Measurements from ENCODE around the gene ZFYVE28.

The ZFYVE28 gene

GRCh38 chr4:2320152-2320551 is 98.3 kb downstream of the ZFYVE28 start:
- DNase-seq (ENCODE audit: low read depth, low spot score) = no peak
- in situ Hi-C loops (cut with HindIII; ENCODE audit: low sequenced_read_pairs) = no loop called here
- TF ChIP-seq, protein P1, sequence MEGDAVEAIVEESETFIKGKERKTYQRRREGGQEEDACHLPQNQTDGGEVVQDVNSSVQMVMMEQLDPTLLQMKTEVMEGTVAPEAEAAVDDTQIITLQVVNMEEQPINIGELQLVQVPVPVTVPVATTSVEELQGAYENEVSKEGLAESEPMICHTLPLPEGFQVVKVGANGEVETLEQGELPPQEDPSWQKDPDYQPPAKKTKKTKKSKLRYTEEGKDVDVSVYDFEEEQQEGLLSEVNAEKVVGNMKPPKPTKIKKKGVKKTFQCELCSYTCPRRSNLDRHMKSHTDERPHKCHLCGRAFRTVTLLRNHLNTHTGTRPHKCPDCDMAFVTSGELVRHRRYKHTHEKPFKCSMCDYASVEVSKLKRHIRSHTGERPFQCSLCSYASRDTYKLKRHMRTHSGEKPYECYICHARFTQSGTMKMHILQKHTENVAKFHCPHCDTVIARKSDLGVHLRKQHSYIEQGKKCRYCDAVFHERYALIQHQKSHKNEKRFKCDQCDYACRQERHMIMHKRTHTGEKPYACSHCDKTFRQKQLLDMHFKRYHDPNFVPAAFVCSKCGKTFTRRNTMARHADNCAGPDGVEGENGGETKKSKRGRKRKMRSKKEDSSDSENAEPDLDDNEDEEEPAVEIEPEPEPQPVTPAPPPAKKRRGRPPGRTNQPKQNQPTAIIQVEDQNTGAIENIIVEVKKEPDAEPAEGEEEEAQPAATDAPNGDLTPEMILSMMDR (IDR thresholded peaks at IDR 0.05; ENCODE audit: low read depth, low read length) = no peak
- no peak overlapping the region for H3K4me3 ChIP-seq (ENCODE audit: low read depth, low read length)

DNA sequence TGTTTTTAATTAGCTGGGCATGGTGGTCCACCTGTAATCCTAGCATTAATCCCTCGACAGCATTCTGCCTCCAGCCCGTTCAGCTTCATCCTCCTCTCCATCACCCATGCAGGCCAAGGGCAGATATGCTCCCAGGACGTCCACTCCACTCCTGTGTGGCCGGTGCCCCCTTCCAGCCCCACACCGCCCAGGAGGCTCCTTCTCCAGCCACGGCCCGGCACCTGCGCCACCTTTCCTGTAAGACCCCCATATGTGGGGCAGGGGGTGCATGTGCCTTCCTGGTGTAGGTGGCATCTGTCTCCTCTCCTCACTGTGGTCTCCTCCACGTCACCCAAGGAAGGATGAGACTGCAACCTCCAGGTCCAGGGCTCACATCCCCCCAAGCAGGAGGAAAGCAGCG is 99.6 kb downstream of the ZFYVE28 start:
- in situ Hi-C loops (cut with HindIII; ENCODE audit: low sequenced_read_pairs) = no loop called here
- no peak for DNase-seq (ENCODE audit: low read depth, low spot score)
- TF ChIP-seq, protein P1 (IDR thresholded peaks at IDR 0.05; ENCODE audit: low read depth, low read length) = no peak
- H3K4me3 ChIP-seq (ENCODE audit: low read depth, low read length) = no peak overlapping the region

DNA sequence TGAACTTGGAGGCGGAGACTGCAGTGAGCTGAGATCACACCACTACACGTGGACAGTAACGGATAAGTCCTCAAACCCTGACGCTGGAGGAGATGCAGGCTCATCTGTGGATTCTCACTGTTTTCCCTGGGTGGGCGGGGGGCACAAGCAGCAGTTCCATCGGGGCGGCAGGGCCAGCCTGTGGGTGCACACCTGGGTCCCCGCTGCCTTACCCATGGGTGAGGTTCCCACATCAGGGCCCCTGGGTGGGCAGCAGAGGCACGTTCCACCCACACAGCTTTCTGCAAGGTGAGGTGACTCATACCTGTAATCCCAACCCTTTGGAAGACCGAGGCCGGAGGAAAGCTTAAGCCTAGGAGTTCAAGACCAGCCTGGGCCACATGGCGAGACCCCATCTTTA is 100.0 kb downstream of the ZFYVE28 start:
- TF ChIP-seq, protein P1 (IDR thresholded peaks at IDR 0.05; ENCODE audit: low read depth, low read length) = no peak
- H3K4me3 ChIP-seq (ENCODE audit: low read depth, low read length) = no peak overlapping the region
- in situ Hi-C loops (cut with HindIII; ENCODE audit: low sequenced_read_pairs) = no loop called here
- DNase-seq (ENCODE audit: low read depth, low spot score) = no peak

DNA sequence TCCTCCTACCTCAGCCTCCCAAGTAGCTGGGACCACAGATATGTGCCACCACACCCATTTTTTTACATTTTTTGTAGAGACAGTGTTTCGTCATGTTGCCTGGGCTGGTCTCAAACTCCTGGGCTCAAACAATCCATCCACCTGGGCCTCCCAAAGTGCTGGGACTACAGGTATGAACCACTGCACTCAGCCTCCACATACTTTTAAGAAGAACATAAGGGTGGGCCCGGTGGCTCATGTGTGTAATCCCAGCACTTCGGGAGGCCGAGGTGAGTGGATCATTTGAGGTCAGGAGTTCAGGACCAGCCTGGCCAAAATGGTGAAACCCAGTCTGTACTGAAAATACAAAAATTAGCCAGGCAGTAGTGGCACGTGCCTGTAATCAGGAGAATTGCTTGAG is 105.1 kb downstream of the ZFYVE28 start:
- TF ChIP-seq, protein P1 (IDR thresholded peaks at IDR 0.05; ENCODE audit: low read depth, low read length) = no peak

GRCh38 chr4:2306773-2307410 is 111.6 kb downstream of the ZFYVE28 start:
- in situ Hi-C loops (cut with HindIII; ENCODE audit: low sequenced_read_pairs) = no loop called here
- H3K4me3 ChIP-seq (ENCODE audit: low read depth, low read length) = no peak overlapping the region
- TF ChIP-seq, protein P1 (IDR thresholded peaks at IDR 0.05; ENCODE audit: low read depth, low read length) = no peak
- DNase-seq (ENCODE audit: low read depth, low spot score) = no peak

More for the DNA sequence above, 105.1 kb downstream of the ZFYVE28 start:
- in situ Hi-C loops (cut with HindIII; ENCODE audit: low sequenced_read_pairs) = no loop called here
- H3K4me3 ChIP-seq (ENCODE audit: low read depth, low read length) = no peak overlapping the region
- no peak for DNase-seq (ENCODE audit: low read depth, low spot score)

DNA sequence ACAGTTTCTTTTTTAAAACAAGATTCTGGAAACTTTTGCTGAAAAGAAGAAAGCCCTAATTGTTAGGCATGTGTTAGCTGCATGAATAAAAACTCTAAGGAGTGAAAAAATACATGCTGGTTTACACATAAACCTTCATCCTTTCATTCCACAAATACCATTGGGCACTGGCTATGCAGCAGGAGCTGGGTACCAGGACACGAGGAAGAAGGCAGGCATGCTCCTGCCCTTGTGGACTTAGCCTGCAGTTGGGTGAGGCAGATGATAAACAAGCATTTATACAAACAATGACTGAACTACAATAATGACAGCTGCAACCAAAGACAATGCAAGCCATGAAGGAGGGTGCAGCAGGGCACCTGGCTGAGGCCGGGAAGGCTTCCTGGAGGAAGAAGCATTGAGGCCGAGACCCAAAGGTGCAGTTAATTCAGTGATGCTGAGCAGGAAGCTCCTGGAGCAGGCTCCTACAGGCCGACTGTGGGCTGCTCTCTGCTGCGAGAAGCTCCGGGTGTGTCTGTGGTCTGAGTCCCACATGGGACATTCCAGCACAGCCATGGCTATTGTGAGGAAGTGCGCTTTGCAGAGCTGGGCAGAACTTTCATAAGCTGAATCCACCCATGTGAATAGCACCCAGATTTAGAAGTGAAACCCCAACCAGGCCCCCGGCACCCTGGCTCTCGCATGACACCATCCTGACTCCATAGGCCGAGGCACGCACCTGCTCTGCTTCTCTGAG is 112.5 kb downstream of the ZFYVE28 start:
- in situ Hi-C loops (cut with HindIII; ENCODE audit: low sequenced_read_pairs) = no loop called here
- H3K4me3 ChIP-seq (ENCODE audit: low read depth, low read length) = no peak overlapping the region
- TF ChIP-seq, protein P1 (IDR thresholded peaks at IDR 0.05; ENCODE audit: low read depth, low read length) = no peak
- DNase-seq (ENCODE audit: low read depth, low spot score) = no peak
